Hepatic stellate cell (primary cell): ENCODE measurements around the gene KIAA0040.

Source experiments
- DNase-seq: peaks from one replicate; pipeline ENCODE4 v3.0.0; 2011; ENCODE audit warnings: low spot score

KIAA0040 gene

DNA sequence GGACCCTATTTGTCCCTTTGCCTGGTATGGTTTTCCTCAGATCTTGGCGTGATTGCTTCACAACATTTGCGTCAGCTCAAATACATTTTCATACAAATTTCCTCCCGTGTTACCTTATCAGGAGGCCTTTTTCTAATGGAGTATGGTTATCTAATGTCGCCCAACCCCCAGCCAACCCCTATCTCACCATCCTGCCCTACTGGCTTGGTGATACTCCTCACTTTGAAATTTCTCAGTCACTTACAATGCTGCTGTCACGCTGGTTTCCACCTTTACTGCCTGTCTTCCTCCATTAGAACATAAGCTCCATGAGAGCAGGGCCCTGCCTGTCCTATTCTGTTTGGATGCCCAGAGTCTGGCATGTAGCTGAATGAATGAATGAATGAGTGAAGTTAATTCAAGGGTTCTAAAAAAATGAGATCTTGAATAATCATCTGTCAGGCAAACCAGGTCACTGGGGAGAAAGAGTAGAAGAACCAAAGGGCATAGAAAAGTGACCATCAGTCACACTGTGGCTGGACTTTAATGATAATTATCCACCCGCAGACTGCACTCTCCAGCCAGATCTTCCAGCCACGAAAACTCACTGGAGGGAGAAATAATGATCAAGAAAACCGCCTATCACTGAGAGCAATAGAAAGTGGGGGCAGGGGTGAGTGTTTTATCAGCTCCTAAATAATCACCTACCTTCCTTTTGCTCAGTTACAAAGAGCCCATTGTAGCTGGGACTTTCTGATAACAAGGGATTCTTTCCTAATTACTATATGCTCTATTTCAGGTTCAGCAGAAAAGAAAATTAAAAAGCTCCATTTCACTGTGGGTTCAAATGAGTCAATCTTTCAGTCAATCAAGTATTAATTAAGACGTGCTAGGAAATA is 21.3 kb downstream of the KIAA0040 start:
- DNase-seq: no peak

DNA sequence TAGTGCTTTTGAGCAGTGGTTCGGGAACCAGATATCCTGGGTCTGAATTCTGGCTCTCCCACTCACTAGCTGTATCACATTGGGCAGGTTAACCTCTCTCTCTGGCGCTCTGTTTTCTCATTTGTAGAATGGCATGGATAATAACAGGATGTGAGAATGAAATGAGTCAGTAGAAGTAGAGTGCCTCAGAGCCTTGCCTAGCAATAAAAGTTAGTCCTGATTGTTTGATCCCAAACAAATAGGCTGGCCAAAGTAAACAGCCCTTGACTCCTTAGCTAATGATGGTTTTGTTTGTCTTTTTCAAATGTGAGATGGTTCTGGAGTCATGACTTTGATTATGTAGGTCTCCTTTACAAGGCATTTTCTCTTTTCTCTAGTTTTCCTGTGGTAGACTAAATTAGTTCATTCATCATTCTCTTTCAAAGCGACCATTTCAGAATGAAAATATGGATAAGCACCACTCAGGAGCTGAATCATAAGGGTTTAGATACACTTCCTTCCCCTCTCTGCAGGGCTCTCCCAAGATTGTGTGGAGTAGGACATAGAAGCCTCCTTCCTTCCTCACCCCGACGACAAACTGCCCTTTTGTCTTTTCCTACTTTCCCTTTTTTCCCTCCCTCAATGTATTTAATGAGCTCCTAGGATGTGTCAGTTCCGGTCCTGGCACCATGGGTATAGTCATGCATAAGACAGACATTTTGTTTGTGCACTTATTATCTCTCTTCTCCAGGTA is 23.1 kb downstream of the KIAA0040 start:
- peak; percentile 18 for DNase-seq

DNA sequence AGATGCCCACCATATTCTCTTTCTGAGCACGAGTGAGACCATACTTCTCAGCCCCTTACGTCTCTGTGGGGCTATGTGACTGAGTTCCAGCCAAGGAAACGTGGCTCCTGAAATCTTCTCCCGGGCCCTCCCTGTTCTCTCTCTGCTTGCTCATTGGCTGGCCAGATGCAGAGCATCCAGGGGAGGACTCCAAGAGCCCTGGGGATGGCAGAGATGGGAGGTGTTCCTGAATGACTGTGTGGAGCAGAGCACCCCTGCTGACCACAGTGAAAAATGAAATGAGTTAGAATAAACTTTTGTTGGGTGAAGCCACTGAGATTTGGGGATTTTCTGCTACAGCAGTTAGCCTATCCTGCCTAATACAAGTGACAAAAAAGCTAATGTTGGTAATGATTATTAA is 23.8 kb downstream of the KIAA0040 start:
- DNase-seq: no peak

DNA sequence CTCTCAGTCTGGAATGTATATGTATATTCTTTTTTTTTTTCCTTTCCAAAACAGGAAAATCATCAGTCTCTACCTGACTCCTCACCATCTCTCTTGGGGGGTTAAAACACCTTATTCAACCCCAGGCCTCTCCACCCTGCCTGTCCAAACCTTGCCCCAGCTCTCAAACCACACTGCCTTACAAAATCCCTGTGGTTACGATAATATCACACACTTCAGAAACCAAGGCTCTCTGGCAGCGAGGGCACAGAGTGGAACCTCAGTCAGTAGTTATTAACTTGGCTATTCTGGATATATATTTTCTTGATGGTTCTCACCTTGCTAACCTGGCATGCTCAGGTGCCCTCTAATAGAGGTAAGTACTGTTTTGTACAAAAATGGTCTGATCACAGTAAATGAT is 24.7 kb downstream of the KIAA0040 start:
- DNase-seq: no peak

DNA sequence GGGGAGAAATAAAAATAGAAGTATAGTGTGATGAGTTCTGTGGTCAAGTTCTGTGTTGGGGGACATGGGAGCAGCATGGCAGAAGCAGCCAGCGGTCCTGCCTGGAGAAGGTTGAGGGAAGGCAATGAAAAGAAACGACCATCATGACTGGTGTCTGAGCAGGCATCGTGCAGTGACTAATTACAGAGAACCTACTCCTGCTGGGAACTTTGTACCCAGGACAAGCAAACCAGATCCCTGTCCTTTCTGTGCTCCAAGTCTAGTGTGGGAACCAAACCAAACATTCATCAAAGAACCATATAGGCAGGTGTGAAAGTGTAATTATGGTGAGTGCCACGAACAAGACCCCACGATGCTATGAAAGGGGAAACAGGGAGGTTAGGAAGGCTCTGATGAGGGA is 25.8 kb downstream of the KIAA0040 start:
- DNase-seq: no peak

DNA sequence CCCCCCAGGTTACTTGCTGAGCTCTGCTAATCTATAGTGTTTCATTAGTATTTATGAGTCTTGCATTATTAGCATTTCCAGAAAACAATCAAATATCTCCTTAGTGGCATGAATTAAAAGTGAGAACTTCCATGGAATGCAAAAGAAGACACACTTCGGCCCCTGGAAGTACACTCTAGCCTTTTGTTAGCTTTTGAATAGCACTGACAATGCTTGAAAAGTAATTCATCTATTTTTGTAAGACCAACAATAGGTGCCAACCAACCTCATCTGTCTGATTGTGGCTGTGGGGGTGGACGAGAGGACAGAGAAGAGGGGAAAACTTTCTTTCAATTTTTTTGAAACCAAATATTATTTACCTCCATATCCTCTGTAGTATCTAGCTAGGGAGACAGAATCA is 27.8 kb downstream of the KIAA0040 start:
- DNase-seq: no peak

DNA sequence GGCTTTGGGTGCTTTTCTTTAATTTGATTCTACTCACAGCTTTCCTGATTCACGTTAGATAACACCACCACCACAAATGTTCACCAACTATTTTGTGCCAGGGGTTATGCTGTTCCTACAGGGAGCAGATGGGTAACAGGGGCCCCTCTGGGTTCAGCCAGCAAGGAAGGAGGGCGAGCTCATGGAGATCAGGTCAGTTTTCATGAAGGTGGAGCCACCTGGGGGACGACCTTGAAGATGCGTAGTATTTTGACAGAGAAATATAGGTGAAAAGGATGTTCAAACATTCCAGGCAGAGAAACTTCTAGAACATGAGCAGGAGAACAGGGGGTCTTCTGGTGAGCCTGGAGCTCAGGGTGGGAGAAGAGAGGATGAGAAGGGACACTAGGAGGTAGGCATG is 28.9 kb downstream of the KIAA0040 start:
- DNase-seq: no peak

DNA sequence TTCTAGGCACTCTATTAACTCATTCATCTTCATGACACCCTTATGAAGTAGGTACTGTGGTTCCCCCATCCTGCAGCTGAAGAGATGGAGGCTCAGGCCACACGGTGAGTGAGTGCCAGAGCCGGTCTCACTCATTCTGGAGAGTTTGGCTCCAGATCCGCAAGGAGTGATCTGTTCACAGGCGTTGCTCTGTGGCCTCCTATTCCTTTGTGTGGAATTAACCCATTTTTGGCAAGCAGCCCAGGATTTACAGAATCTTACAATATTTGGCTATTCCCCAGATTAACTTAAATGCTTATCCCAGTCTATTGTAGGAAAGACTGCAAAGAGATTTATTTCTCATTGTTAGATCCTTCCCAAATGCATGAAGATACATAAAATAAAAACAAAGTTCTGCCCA is 29.6 kb downstream of the KIAA0040 start:
- DNase-seq: no peak

DNA sequence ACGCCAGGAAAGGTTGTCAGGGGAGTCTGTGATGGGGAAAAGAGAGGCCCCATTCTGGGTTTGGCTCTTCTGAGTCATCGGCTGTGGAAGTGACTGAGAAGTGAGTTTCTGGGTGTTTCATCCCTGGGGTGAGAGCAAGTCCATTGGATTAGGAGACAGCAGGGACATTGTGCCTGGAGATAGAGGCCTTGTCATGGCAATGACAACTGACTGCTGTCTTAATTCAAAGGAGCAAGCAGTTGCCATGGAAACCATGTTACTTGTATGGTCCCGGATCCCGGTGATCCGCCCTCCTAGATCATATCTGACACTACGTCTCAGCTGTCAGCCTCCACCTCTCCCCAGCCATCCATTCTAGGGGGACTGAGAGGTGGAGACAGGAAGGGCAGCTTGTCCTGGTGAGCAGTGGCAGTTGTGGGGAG is 34.4 kb downstream of the KIAA0040 start:
- no peak for DNase-seq

DNA sequence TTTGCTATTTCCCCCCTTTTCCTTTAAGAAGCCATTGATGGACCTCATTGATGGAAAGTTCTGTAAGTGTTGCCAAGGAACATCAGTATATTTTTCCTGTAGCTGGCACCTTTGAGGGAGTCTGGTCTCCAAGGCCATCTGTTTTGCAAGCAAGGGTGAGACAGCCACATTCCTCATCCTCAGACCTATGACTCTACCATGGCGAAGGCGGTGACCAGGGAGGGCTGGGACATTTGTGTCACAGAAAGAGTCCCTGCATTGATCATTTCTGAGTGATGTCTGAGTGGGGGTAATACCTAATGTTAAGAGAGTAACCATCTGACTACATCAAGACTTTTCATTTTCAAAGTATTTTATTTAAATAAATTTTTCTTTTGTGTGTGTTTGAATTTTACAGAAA is 35.4 kb downstream of the KIAA0040 start:
- no peak for DNase-seq

DNA sequence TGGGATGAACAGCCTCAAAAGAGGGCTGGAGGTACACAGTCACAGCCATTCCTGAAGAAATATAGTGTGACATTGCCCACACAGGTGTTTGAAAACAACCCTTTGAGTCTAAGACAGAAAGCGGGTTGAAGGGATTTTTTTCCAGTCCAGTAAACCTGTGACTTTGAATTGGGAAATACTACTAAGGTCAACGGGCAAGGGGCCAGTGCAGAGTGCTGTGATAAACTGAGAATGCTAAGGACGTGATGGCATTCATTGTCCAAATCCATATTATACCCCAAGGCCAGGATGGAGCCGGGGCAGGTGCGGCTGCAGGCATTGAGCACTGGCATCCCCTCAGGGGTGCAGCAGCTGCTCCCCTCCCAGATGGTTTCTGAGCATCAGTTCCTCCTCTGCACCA is 36.6 kb downstream of the KIAA0040 start:
- no peak for DNase-seq

DNA sequence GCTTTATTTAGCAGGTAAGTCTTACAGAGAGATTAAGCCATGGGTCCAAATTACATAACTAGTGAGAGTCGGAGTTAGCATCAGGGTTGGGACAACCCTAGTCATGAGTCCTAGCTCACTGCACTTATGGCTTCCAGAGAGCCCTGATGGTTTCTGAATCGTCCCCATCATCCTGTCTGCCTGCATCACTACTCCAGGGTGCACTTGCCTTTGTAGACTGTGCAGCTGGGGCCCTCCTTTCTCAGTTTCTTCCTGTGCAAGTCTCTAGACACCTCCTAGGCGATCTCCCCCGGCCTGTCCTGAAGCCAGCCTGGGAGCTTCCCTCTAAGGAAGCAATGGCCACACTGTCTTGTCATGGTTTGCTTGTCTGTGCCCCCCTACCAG is 37.1 kb downstream of the KIAA0040 start:
- DNase-seq: no peak

DNA sequence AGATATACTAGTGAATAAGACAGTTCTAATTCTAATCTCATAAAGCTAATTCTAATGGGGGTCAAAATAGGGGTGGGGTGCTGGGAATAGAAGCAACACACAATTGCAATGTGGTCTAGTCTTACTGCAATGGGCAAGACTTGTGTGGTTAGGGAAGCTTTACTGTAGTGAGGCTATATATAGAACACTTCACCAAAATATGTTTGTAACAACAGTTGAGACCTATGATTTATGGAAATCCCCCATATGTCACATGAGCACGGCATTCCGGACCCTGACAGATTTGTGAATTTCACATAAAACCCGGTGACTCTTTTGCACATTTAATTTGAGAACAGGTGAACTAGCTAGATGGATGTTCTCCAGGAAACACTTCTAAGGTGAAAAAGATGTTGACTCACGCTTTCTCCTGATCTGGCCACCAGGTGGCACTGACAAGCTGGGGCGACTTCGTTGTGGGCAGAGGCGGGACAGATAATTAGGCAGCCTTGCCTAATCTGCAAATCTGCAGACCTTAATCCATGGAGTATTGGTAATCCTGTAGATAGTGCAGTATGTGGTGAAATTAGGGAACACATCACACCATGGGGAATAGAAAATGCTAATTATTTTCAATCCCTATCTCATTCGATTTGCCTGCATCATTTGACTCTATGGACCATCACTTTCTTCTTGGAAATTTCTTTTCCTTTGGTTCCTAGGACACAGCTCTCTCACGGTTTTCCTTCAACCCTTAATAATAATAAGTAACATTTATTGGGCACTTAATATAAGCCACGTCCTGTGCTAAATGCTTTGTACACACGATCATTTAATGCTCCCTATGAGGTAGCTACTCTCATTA is 37.7 kb downstream of the KIAA0040 start:
- DNase-seq: peak; percentile 53

DNA sequence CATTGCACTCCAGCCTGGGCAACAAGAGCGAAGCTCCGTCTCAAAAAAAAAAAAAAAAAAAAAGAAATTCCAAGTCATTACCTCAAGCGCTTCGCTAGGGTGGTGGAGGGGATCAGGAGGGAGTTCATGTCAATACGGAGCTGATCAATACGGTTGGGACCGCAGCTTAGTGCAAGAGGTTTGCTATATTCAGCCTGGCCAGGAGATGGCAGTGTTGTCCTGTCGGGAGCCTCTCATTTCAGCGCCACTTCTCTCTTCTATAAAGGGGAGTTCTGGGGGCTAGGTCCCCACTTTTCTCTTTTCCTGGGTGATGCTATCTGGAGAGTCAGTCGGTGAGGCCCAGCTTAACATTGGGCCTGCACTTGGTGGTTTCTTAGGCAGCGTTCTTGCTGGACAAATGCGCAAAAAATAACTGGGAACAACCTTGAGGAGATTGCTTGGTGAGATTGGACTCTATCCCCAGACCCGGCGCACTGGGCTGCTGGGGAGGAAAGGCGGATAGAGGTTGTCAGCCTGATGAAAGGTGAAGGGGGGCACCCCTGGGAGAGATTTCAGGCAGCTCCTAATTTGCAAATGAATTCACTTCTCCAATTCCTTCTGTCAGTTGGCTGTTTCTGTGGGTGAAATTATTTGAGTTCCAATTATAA is 40.4 kb downstream of the KIAA0040 start:
- peak; percentile 57 for DNase-seq

DNA sequence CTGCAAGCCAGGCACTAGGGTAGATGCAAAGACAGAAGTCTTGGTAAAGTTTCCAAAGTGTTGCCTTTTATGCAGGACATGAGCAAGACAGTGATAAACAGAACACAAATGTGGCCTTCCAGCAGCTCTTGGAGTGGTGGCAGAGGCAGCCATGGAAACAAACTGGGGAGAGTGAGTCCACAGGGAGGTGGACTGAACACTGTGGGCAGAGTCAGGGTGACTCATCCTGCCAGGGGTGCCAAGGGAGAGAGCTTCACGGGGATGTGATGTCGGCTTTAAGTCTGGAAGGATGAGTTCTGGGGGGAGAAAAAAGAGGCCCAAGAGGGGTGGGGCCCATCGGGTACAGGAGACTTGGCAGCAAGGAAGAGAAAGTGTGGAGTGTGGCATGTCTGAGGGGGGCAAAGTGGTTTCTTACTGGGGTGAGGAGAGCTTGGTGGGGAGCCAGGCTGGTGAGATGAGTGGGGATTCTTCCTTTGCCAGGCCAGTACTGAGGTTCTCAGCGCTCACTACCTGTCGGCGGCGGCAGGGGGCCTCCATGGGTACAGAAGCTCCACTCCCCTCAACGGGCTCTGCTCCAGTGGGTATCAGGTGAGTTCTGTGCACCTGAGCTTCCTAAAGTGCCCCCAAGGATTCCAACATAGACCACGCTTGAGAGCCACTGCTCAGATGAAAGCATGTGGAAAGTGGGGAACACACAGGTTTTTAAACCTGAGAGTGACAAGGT is 41.8 kb downstream of the KIAA0040 start:
- DNase-seq: peak; percentile 34

DNA sequence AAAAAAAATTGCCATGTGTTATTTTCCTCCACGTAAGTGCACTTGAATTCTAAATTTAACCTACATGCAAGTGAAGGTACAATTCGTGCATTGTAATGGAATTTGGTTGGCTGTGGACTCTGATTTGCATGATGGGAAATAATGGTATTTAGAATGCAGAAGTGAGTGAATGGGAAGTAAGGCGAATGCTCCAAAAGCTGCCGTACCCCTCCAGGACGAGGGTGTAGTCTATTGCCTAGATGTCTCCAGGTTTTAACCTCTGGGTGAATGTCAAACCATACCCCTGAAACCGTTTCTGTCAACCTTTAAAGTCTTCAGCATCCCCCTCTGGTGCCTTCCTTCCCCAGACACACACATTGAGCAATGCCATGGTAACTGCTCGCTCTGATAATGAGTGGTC is 44.5 kb downstream of the KIAA0040 start:
- no peak for DNase-seq

DNA sequence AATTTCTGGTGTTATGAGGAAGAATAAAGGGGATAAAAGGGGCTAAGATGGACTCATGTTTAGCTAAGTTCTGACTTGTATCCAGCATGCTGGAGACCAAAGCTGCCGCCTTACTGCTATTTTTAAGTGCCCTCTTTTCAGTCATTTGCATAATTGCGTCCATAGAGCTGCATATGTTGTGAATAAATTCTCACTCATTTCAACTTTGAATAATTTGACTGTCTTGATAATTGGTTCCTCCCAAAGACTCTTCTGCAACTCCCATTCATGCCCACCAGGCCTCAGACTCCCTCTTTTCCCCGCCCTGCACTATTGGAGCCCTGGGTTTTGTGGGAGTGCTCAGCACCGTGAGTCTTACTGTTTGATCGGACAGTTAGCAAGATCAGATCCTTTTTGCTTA is 45.0 kb downstream of the KIAA0040 start:
- DNase-seq: no peak

DNA sequence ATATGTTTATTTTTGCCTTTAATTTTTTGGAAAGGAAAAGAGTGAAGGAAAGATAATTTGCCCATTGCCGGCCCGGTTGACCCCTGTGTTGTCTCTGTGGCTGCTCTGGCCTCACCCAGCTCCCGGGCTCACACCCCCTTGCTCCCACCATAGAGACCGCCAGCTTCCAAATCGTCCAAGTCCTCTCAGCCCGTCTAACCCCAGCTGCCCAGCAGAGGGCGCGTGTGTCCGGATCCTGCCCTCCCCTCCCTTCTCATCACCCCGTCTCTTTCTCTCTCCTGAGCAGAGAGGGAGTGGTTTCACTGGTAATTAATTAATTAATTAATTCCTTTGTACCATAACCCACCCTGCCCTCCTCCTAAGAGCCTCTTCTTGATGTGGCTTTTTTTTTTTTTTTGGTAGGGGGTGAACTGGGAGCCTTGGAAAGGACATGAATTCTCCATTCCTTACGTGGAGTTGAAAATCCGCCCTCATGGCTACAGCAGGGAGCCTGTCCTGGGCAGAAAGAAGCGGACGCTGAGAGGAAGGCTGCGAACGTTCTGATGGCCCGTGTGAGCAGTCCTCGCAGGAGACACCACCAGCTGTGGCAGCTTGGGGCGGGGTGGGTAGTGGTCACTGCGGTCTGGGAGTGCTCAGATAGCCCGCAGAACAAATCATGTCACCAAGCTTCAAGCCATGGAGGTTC is 45.9 kb downstream of the KIAA0040 start:
- DNase-seq: peak; percentile 76

DNA sequence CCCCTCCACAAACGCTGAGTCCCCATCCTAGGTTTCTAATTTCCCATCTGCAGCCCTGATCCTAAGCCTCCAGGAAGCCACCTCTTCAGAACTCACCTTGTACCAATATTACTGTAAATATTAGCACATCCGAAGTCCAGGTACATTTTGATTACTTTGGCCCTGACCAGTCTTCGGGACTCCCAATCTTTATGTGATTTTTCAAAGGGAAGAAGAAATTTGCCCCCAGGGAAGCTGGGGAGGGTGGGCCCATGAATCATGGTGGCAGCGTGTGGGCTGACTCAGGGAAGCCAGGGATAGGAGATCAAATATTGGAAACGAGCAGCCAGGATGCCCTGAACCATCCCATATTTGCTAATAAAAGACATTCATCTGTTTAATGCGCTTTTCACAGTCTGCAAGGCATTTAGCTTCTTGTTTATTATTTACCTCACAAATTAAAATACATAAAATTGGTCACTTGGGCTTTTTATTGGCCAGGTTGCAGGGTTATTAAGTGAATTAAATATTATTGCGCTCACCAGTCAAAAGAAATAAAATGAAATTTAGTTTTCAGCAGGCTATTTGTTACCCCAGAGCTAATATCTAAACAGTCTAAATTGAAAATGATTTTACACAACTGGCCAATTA is 46.6 kb downstream of the KIAA0040 start:
- no peak for DNase-seq

DNA sequence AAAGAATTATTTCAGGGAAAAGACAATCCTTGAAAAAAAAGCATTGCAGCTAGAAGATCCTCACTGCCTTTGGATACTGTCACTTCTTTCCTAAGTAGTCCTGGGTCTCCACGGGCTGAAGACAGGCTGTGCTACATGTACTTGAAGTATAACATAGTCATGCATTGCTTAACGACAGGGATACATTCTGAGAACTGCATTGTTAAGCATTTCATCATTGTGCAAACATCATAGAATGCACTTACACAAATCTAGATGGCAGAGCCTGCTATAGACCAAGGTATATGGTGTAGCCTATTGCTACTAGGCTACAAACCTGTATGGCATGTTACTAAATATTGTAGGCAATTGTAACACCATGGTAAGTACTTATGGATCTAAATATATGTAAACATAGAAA is 54.0 kb downstream of the KIAA0040 start:
- DNase-seq: no peak
